ENCODE data around the gene YJEFN3.

YJEFN3 gene

GRCh38 chr19:19571071-19571786, 42.5 kb downstream of the YJEFN3 start:
- WGBS, 2 experiments = 94 to 95% methylated on average over 11 of the region's 11 CpGs
- H3K36me3 ChIP-seq (ENCODE audit: control insufficient read depth, insufficient read depth, low read length) = peaks cover 4% of the 10 kb centered on the region
- H3K27ac ChIP-seq (ENCODE audit: insufficient read depth, low read depth, low read length, poor library complexity, severe bottlenecking) = no peak overlapping the region
- no peaks in the 10 kb centered on the region for H3K9me3 ChIP-seq (ENCODE audit: control insufficient read depth, low read length)
- peaks cover 7% of the 10 kb centered on the region for H3K4me1 ChIP-seq (ENCODE audit: control insufficient read depth, insufficient read depth, low read length)
- H3K4me3 ChIP-seq (ENCODE audit: insufficient read depth, low read depth, low read length) = no peak overlapping the region
- H3K27me3 ChIP-seq (ENCODE audit: control insufficient read depth, insufficient read depth, low read length, poor library complexity, severe bottlenecking) = no peaks in the 10 kb centered on the region

- 29 to 40% methylated on average over 6 of the region's 6 CpGs for WGBS, 2 experiments
- no peaks in the 10 kb centered on the region for H3K27me3 ChIP-seq (ENCODE audit: control insufficient read depth, insufficient read depth, low read length, poor library complexity, severe bottlenecking)
- H3K4me3 ChIP-seq (ENCODE audit: insufficient read depth, low read depth, low read length) = no peak overlapping the region
- no peaks in the 10 kb centered on the region for H3K9me3 ChIP-seq (ENCODE audit: control insufficient read depth, low read length)
- peaks cover 18% of the 10 kb centered on the region for H3K4me1 ChIP-seq (ENCODE audit: control insufficient read depth, insufficient read depth, low read length)
- no peaks in the 10 kb centered on the region for H3K36me3 ChIP-seq (ENCODE audit: control insufficient read depth, insufficient read depth, low read length)
- peak overlapping the region; percentile 36 for H3K27ac ChIP-seq (ENCODE audit: insufficient read depth, low read depth, low read length, poor library complexity, severe bottlenecking)
These were observed 46.7 kb downstream of the YJEFN3 start for GRCh38 chr19:19575411-19575810.

GRCh38 chr19:19578252-19578651, 49.5 kb downstream of the YJEFN3 start:
- Histone ChIP-seq H3K4me3 (ENCODE audit: insufficient read depth, low read depth, low read length) (no peak overlapping the region), H3K36me3 (ENCODE audit: control insufficient read depth, insufficient read depth, low read length) (no peaks in the 10 kb centered on the region), H3K4me1 (ENCODE audit: control insufficient read depth, insufficient read depth, low read length) (peaks cover 26% of the 10 kb centered on the region), H3K27me3 (ENCODE audit: control insufficient read depth, insufficient read depth, low read length, poor library complexity, severe bottlenecking) (no peaks in the 10 kb centered on the region), H3K27ac (ENCODE audit: insufficient read depth, low read depth, low read length, poor library complexity, severe bottlenecking) (no peak overlapping the region), H3K9me3 (ENCODE audit: control insufficient read depth, low read length) (no peaks in the 10 kb centered on the region)
- 89 to 95% methylated on average over 6 of the region's 6 CpGs for WGBS, 2 experiments

DNA sequence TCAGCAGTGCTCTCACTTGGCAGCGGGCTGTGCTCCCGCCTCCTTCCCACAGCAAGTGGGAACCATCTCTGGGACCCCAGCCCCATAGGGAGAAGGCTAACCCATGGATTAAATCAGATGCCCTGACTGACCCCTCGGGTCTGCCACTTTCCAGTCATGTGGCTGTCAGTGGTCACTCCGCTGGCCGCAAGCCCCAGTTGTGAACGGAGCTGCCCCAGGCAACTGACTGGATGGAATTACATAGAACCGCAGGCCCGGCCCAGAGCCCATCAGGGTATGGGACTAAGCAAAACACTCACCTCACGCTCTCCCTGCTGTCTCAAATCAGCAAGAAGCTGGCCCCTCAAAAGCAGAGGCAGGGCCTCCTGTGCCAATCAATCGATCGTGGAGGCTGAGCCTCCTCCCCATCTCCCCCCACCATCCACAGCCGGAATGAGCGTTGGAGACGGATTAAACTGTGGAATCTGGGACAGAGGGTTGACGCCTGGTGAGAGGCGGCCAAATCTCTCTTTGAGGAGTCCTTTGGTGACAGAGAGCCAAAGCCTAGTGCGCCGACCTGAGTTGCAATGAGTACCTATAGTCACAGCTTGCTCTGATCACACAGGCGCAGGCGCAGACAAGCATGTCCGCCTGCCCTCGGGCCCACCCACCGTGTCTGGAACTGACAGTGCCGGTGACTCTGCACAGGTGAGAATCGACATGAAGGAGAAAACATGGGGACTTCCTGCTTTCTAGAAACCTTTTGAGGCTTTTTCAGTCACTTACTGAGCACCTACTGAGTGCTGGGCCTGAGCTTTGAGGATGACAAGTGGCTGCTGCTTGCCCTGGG, 51.0 kb downstream of the YJEFN3 start:
- peaks cover 26% of the 10 kb centered on the region for H3K4me1 ChIP-seq (ENCODE audit: control insufficient read depth, insufficient read depth, low read length)
- H3K27me3 ChIP-seq (ENCODE audit: control insufficient read depth, insufficient read depth, low read length, poor library complexity, severe bottlenecking) = no peaks in the 10 kb centered on the region
- no peak overlapping the region for H3K27ac ChIP-seq (ENCODE audit: insufficient read depth, low read depth, low read length, poor library complexity, severe bottlenecking)
- no peaks in the 10 kb centered on the region for H3K36me3 ChIP-seq (ENCODE audit: control insufficient read depth, insufficient read depth, low read length)
- no peak overlapping the region for H3K4me3 ChIP-seq (ENCODE audit: insufficient read depth, low read depth, low read length)
- no peaks in the 10 kb centered on the region for H3K9me3 ChIP-seq (ENCODE audit: control insufficient read depth, low read length)
- 86 to 88% methylated on average over 25 of the region's 25 CpGs for WGBS, 2 experiments

DNA sequence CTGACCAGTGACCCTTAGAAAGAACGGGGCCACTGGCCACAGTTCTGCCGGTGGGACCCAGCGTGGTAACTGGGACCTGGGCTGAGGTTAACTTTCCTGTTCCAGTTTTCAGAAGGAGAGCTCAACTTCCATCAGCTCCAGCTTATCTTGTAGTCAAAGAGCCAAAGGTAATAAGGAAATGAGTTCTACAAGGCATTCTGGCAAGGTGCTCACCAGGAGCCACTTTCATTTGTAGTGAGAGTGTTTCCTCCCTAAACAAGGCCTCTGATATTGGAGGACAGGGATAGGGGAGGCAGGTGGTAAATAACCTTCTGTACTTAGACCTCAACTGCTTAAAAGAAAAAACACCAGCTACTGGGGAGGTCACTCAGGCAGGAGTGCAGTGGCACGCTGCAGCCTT, 51.7 kb downstream of the YJEFN3 start:
- peaks cover 24% of the 10 kb centered on the region for H3K4me1 ChIP-seq (ENCODE audit: control insufficient read depth, insufficient read depth, low read length)
- no peak overlapping the region for H3K27ac ChIP-seq (ENCODE audit: insufficient read depth, low read depth, low read length, poor library complexity, severe bottlenecking)
- H3K27me3 ChIP-seq (ENCODE audit: control insufficient read depth, insufficient read depth, low read length, poor library complexity, severe bottlenecking) = no peaks in the 10 kb centered on the region
- H3K36me3 ChIP-seq (ENCODE audit: control insufficient read depth, insufficient read depth, low read length) = no peaks in the 10 kb centered on the region
- no peak overlapping the region for H3K4me3 ChIP-seq (ENCODE audit: insufficient read depth, low read depth, low read length)
- no peaks in the 10 kb centered on the region for H3K9me3 ChIP-seq (ENCODE audit: control insufficient read depth, low read length)
- 93 to 96% methylated on average over 4 of the region's 4 CpGs for WGBS, 2 experiments

DNA sequence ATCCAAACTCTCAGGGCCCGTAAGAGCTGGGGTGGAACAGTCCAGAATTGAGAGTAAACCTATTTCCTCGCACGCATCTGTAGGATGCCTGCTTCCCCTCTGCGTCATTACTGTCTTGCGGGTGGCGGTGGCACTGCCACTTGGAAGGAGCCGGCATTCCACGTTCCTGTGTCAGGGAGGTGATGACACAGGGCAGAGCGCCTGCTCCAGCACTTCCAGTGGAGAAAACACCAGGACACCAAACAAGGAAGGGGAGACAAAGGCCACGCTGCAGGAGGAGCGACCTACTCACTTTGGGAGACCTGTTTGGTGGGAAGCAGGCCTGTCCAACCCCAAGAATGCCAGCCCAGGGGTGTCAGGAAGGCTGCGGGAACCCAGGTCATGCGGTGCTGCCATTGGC, 52.7 kb downstream of the YJEFN3 start:
- WGBS, 2 experiments = 96 to 97% methylated on average over 13 of the region's 13 CpGs
- Histone ChIP-seq H3K4me1 (ENCODE audit: control insufficient read depth, insufficient read depth, low read length) (peaks cover 18% of the 10 kb centered on the region), H3K36me3 (ENCODE audit: control insufficient read depth, insufficient read depth, low read length) (no peaks in the 10 kb centered on the region), H3K27me3 (ENCODE audit: control insufficient read depth, insufficient read depth, low read length, poor library complexity, severe bottlenecking) (no peaks in the 10 kb centered on the region), H3K27ac (ENCODE audit: insufficient read depth, low read depth, low read length, poor library complexity, severe bottlenecking) (no peak overlapping the region), H3K4me3 (ENCODE audit: insufficient read depth, low read depth, low read length) (no peak overlapping the region), H3K9me3 (ENCODE audit: control insufficient read depth, low read length) (no peaks in the 10 kb centered on the region)

- Histone ChIP-seq H3K9me3 (ENCODE audit: control insufficient read depth, low read length) (no peaks in the 10 kb centered on the region), H3K27ac (ENCODE audit: insufficient read depth, low read depth, low read length, poor library complexity, severe bottlenecking) (no peak overlapping the region), H3K4me1 (ENCODE audit: control insufficient read depth, insufficient read depth, low read length) (peaks cover 18% of the 10 kb centered on the region), H3K27me3 (ENCODE audit: control insufficient read depth, insufficient read depth, low read length, poor library complexity, severe bottlenecking) (no peaks in the 10 kb centered on the region), H3K4me3 (ENCODE audit: insufficient read depth, low read depth, low read length) (no peak overlapping the region), H3K36me3 (ENCODE audit: control insufficient read depth, insufficient read depth, low read length) (no peaks in the 10 kb centered on the region)
- 89 to 90% methylated on average over 6 of the region's 6 CpGs for WGBS, 2 experiments
These were observed 53.8 kb downstream of the YJEFN3 start for GRCh38 chr19:19582471-19582870.

- WGBS, 2 experiments = 90 to 92% methylated on average over 6 of the region's 6 CpGs
- no peaks in the 10 kb centered on the region for H3K36me3 ChIP-seq (ENCODE audit: control insufficient read depth, insufficient read depth, low read length)
- no peak overlapping the region for H3K4me3 ChIP-seq (ENCODE audit: insufficient read depth, low read depth, low read length)
- peaks cover 17% of the 10 kb centered on the region for H3K4me1 ChIP-seq (ENCODE audit: control insufficient read depth, insufficient read depth, low read length)
- H3K27ac ChIP-seq (ENCODE audit: insufficient read depth, low read depth, low read length, poor library complexity, severe bottlenecking) = no peak overlapping the region
- no peaks in the 10 kb centered on the region for H3K27me3 ChIP-seq (ENCODE audit: control insufficient read depth, insufficient read depth, low read length, poor library complexity, severe bottlenecking)
- H3K9me3 ChIP-seq (ENCODE audit: control insufficient read depth, low read length) = no peaks in the 10 kb centered on the region
These were observed 55.6 kb downstream of the YJEFN3 start for GRCh38 chr19:19584356-19584755.
